NB4 (cell line): ENCODE measurements around the gene OLA1.

Source experiments
- DNase-seq: peaks from one replicate; pipeline ENCODE4 v3.0.0; 2010; ENCODE audit warnings: low read depth
- H3K4me3 ChIP-seq: one replicate; pipeline ENCODE4 v1.5.1; 2011; ENCODE audit warnings: mild to moderate bottlenecking, low read depth, low read length, moderate library complexity
- CTCF ChIP-seq: IDR thresholded peaks from one replicate; pipeline ENCODE4 v1.5.1; 2012; ENCODE audit warnings: low read depth, low read length
- MAX ChIP-seq: IDR thresholded peaks from 2 replicates; pipeline ENCODE4 v1.6.1; 2011; ENCODE audit warnings: low read depth, low read length
- MYC ChIP-seq: IDR thresholded peaks from 2 replicates; pipeline ENCODE4 v1.6.1; 2011; ENCODE audit warnings: low read depth, low read length
- POLR2A ChIP-seq: IDR thresholded peaks from 2 replicates; pipeline ENCODE4 v1.6.1; 2011; ENCODE audit warnings: mild to moderate bottlenecking; ENCODE audit not compliant: insufficient read length; ENCODE audit errors: extremely low read depth

The OLA1 gene

GRCh38 chr2:174117951-174118930 is 130.1 kb downstream of the OLA1 start:
- no peak overlapping the region for H3K4me3 ChIP-seq
- TF ChIP-seq MYC = no peak
- no peak for TF ChIP-seq CTCF
- TF ChIP-seq MAX = no peak
- no peak for TF ChIP-seq POLR2A
- no peak for DNase-seq

GRCh38 chr2:174112073-174112472 is 136.3 kb downstream of the OLA1 start:
- TF ChIP-seq MAX (no peak), POLR2A (no peak), CTCF (no peak), MYC (no peak)
- no peak overlapping the region for H3K4me3 ChIP-seq
- DNase-seq = peak; percentile 41

GRCh38 chr2:174108579-174108978 is 139.8 kb downstream of the OLA1 start:
- TF ChIP-seq CTCF = no peak
- no peak for TF ChIP-seq POLR2A
- no peak for TF ChIP-seq MYC
- TF ChIP-seq MAX = no peak
- H3K4me3 ChIP-seq = no peak overlapping the region
- no peak for DNase-seq

GRCh38 chr2:174106736-174107135 is 141.6 kb downstream of the OLA1 start:
- DNase-seq = no peak
- no peak overlapping the region for H3K4me3 ChIP-seq
- TF ChIP-seq MAX (no peak), POLR2A (no peak), MYC (no peak)

GRCh38 chr2:174094542-174094941 is 153.8 kb downstream of the OLA1 start:
- TF ChIP-seq MYC (no peak), MAX (no peak), POLR2A (no peak), CTCF (no peak)
- no peak for DNase-seq
- H3K4me3 ChIP-seq = no peak overlapping the region

GRCh38 chr2:174090476-174090875 is 157.9 kb downstream of the OLA1 start:
- no peak overlapping the region for H3K4me3 ChIP-seq
- no peak for DNase-seq
- no peak for TF ChIP-seq CTCF
- no peak for TF ChIP-seq MYC
- no peak for TF ChIP-seq MAX
- no peak for TF ChIP-seq POLR2A
